ENCODE data around the gene ALS2.

ALS2 gene

DNA sequence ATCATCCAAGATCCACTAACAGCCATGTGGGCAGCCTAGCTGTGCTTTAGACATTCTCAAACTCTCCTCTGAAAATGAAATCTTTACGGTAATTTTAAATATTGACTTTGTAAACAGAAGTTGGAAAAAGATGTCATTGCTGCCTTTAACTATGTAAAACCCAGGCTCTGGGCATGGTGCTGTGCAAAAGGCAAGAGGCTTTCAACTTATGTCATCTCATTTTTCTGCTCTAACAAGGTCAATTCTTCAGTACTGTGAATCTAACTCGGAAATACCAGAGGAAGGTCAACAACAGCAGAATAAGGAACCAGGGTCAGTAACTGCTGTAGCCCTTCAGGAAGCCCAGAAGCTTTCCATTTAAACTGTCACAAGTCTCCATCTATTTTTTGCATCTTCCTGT lies 45.2 kb downstream of the ALS2 start:
- no peak for DNase-seq (ENCODE audit: extremely low read depth, low read depth)
- no peak overlapping the region for H3K4me3 ChIP-seq (replicated peaks; ENCODE audit: low read depth, low read length)
- TF ChIP-seq, protein P1, sequence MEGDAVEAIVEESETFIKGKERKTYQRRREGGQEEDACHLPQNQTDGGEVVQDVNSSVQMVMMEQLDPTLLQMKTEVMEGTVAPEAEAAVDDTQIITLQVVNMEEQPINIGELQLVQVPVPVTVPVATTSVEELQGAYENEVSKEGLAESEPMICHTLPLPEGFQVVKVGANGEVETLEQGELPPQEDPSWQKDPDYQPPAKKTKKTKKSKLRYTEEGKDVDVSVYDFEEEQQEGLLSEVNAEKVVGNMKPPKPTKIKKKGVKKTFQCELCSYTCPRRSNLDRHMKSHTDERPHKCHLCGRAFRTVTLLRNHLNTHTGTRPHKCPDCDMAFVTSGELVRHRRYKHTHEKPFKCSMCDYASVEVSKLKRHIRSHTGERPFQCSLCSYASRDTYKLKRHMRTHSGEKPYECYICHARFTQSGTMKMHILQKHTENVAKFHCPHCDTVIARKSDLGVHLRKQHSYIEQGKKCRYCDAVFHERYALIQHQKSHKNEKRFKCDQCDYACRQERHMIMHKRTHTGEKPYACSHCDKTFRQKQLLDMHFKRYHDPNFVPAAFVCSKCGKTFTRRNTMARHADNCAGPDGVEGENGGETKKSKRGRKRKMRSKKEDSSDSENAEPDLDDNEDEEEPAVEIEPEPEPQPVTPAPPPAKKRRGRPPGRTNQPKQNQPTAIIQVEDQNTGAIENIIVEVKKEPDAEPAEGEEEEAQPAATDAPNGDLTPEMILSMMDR (IDR thresholded peaks at IDR 0.05; ENCODE audit: low read depth, low read length, missing control alignments): no peak

DNA sequence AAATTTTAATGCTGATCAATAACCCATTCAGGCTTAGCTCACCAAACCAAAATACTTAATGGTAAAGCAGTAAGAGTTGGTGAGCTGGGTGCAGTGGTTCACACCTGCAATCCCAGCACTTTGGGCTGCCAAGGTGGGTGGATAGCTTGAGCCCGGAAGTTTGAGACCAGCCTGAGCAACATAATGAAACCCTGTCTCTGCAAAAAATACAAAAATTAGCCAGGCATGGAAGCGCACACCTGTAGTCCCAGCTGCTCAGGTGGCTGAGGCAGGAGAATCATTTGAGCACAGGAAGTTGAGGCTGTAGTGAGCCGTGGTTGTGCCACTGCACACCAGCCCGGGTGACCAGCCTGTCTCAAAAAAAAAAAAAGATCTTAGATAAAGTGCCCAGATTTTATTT lies 46.6 kb downstream of the ALS2 start:
- no peak for DNase-seq (ENCODE audit: extremely low read depth, low read depth)
- TF ChIP-seq, protein P1 (IDR thresholded peaks at IDR 0.05; ENCODE audit: low read depth, low read length, missing control alignments): no peak

DNA sequence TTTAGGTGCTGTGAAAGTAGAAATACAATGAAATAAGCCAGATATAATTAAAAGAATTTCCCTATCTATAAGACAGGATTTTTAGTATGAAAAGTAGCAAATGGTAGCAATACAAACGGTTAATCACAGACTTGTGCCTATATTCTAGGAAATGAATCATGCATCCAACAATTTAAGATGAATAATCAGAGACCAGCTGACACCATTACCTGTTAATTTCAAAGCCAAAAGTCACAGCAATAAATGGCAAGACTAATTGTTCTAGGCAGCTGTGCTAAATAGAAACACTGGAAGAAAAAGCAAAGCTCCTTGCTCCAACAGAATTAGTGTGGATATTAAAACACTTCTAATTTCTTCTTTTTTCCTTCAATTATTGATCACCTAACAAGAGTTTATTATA lies 47.2 kb downstream of the ALS2 start:
- no peak for DNase-seq (ENCODE audit: extremely low read depth, low read depth)
- TF ChIP-seq, protein P1 (IDR thresholded peaks at IDR 0.05; ENCODE audit: low read depth, low read length, missing control alignments): no peak

More for the DNA sequence above, 46.6 kb downstream of the ALS2 start:
- H3K4me3 ChIP-seq (replicated peaks; ENCODE audit: low read depth, low read length): no peak overlapping the region

DNA sequence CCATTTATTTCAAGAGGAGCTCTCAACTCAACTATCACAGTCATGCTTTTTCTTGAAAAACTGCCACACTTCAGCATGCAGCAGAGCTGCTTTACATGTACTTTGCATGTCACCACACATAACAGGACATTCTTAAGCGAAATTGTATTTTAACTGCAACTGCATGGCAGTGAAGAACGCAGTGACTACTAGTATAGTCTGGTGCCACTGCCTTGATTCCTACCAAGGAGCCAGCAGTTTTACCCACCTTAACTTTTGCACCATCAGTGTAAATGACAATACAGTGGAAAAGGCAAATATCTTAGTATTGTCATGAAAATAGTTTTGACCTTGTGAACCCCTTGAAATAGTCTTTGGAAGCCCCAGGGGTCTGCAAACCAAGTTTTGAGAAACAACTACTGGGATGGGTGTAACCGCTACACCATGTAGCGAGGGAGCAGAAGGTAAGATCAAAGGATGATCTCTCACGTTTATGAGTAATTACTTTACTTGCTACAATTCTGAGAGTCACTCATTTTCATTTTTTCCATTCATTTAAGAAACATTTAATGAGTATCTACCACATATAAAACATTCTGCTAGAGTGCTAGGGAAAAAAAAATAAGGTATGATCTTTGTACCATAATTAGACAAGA lies 50.0 kb downstream of the ALS2 start:
- no peak for DNase-seq (ENCODE audit: extremely low read depth, low read depth)
- TF ChIP-seq, protein P1 (IDR thresholded peaks at IDR 0.05; ENCODE audit: low read depth, low read length, missing control alignments): no peak
- H3K4me3 ChIP-seq (replicated peaks; ENCODE audit: low read depth, low read length): no peak overlapping the region

More for the DNA sequence above, 47.2 kb downstream of the ALS2 start:
- H3K4me3 ChIP-seq (replicated peaks; ENCODE audit: low read depth, low read length): no peak overlapping the region

DNA sequence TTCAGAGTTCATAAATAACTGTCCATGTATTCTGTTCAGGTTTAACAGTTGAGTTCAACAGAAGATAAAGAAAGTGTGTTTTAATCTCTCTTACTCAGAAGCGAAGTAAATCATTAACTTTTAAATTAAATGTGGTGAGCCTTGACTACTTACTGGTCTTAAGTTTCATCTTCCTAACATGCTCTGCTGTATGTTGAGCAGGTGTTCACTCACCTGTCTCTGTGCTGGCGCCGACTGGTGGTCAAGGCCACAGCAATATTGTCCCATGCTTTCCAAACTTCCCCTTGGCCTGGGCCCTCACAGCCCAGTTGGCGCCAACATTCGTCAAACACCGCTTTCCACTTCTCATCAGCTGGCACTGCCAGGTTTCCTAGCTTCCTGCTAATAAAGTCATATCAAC lies 65.3 kb downstream of the ALS2 start:
- no peak overlapping the region for H3K4me3 ChIP-seq (replicated peaks; ENCODE audit: low read depth, low read length)
- TF ChIP-seq, protein P1 (IDR thresholded peaks at IDR 0.05; ENCODE audit: low read depth, low read length, missing control alignments): no peak
- DNase-seq (ENCODE audit: extremely low read depth, low read depth): no peak

DNA sequence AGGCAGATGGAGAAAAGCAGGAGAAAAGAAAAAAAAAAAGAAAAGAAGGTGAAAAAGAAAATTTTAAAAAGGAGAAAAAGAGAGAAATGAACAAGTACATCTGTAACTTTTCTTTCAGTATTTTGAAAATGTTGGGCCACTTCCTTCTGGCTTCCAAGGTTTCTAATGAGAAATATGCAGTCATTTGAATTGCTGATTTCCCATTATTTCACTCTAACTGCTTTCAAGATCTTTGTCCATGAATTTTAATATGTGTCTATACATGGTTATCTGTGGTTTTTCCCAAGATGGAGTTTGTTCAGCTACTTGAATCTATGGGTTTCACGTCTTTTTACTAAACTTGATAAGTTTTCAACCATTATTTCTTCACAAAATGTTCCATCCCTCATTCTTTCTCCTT lies 68.0 kb downstream of the ALS2 start:
- TF ChIP-seq, protein P1 (IDR thresholded peaks at IDR 0.05; ENCODE audit: low read depth, low read length, missing control alignments): no peak
- DNase-seq (ENCODE audit: extremely low read depth, low read depth): no peak
- no peak overlapping the region for H3K4me3 ChIP-seq (replicated peaks; ENCODE audit: low read depth, low read length)

DNA sequence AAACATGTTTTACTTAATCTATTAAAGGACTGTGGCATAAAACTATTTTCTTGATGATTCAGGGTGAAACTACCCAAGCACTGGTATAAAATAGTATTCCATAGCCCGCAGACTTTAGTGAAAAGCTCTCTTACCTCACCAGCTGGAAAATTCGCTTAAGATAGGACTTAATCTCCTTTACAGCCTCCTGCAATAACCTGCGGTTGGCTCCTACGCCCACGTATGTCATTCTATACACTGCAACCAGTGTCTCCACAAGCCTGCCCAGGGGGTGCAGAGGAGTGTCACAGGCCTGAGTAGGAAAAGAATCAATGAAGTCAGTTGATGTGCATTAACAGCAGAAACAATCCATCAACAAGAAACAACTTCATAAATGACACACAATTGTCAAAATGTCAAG lies 71.0 kb downstream of the ALS2 start:
- H3K4me3 ChIP-seq (replicated peaks; ENCODE audit: low read depth, low read length): no peak overlapping the region
- TF ChIP-seq, protein P1 (IDR thresholded peaks at IDR 0.05; ENCODE audit: low read depth, low read length, missing control alignments): no peak
- DNase-seq (ENCODE audit: extremely low read depth, low read depth): no peak

Data from HFF-Myc (cell line).